Activated T-cell treated with anti-CD3 and anti-CD28 coated beads, Interleukin-2, amount 50 U/mL, for 4 hours (primary cell): ENCODE results near the gene RASSF1. TPM values are rescaled to one million over a fixed set of nuclear protein-coding genes. Genes with fewer than 3 reads are reported as not detected.
A peak's percentile ranks its signal among the peaks of the same experiment; 100 is the strongest.

Source experiments
- ATAC-seq, 2 donors: fragments of 200-7000 bp; cut with Tn5 transposase; one replicate each; pipeline ENCODE4 v1.10.0; 2021
- DNase-seq: peaks from one replicate; pipeline ENCODE4 v3.0.0-alpha.2; 2020
- H3K27me3 Mint-ChIP-seq: one replicate; pipeline ENCODE4 v1.8.0; 2021; ENCODE audit warnings: low read depth, mixed read lengths
- H3K36me3 Mint-ChIP-seq: one replicate; pipeline ENCODE4 v1.8.0; 2022; ENCODE audit warnings: mixed read lengths; ENCODE audit not compliant: insufficient read depth
- H3K4me1 Mint-ChIP-seq: one replicate; pipeline ENCODE4 v1.8.0; 2021; ENCODE audit warnings: low read depth, mixed read lengths
- H3K4me3 Mint-ChIP-seq: one replicate; pipeline ENCODE4 v1.8.0; 2021; ENCODE audit warnings: mild to moderate bottlenecking, moderate library complexity, mixed read lengths
- H3K9me3 Mint-ChIP-seq: one replicate; pipeline ENCODE4 v1.8.0; 2021; ENCODE audit warnings: mixed read lengths
- total RNA-seq, 3 donors: library from RNA; stranded (reverse); gene quantifications; one replicate each; pipeline ENCODE4 v1.2.1, GENCODE V29; 2021

Gene RASSF1
- total RNA-seq, 3 donors from 2014 or later = 33.7 to 40.3 (median 37.3) TPM

DNA sequence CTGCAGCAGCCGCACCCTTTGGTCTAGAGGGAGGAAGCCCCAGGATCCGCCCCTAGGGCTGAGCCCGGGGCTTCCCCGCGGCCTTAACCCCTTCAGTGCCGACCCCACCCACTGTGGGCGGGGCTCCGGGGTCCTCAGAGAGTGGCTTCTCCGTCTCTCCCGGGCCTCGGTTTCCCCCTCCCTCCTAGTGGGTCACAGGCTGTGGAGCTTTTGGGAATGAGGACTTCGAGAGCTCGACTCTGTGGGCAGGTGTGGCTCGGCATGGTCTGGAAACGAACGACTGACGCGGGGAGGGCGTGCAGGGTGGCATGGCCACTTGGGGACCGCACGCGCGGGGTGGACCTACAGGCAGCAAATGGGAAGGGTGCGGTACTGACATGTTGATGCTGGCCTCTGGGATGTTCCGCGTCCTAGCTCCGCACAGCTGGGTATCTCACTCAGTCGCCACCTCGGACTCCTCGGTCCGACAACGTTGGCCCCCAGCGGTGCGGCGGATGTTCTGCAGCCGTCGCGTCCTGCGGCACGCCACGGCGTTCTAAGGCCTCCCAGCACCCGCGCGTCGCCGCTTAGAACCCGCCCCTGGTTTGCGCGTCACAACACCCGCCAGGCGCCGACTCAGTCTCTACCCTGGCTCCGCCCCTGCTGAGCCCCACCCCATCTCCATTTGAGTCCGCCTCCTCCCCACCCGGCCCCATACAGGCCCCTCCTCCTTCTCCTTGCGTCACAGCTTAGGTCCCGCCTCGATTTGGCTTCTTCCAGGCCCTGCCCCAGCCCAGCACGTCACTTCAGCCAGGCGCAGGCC lies 41.6 kb downstream of the RASSF1 start, which contains the start of the genes HYAL3 and NAA80:
Gene HYAL3 (minus strand): TSS at position 570 of the 802 bp plus-strand sequence. CDS start 3,803 bp downstream, outside the sequence.
Gene NAA80 (minus strand): TSS at position 570 of the 802 bp plus-strand sequence. CDS start 1,942 bp downstream, outside the sequence.
- Mint-ChIP-seq H3K4me3 (peak within 1 kb of the TSS; percentile 91), H3K27me3 (no peaks in the 10 kb centered on the region), H3K9me3 (no peaks in the 10 kb centered on the region), H3K4me1 (peaks cover 21% of the 10 kb centered on the region), H3K36me3 (no peaks in the 10 kb centered on the region)
- peak; percentile 99 for DNase-seq
- peak; percentile 88 to 91 for ATAC-seq

DNA sequence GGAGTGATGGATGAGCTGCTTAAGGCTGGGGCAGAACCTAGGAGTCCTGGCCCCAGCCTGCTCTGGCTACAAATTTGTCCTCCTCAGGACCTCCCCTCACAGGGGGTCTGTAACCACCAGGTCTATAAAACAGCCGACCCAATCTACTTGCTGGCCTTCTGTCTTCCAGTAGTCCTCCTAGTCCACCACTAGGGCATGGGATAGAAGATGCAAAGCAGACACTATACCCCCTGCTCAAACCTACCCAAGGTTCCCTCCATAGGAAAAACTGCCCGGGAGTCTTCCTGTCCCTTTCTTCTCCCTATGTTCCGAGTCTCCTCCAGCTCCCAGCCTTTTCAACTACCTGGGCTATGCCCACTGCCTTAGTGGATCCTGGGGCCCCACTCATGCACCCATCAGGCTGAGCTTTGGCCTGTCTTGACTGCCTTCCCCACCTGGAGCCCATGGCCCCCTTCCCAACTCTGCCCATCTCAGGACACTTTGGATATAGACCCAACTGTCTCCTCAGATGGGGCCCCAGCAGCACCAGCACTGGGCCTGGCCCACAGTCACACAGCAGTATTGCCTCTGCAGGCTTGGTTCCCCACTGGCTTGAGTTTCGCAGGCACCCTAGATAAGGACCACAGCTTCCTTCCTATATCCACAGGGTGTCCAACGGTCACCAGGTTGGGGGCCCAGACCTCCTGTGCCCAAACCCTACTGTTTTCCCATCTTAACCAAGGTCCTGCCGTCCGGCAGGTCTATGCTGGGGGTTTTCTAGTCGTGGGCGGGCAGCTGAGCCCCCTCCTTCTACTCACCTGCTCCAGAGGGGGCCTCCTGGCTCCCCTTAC lies 42.5 kb downstream of the RASSF1 start:
- no peak for DNase-seq
- Mint-ChIP-seq H3K36me3 (no peaks in the 10 kb centered on the region), H3K4me1 (peaks cover 21% of the 10 kb centered on the region), H3K4me3 (peak overlapping the region; percentile 91), H3K27me3 (no peaks in the 10 kb centered on the region), H3K9me3 (no peaks in the 10 kb centered on the region)
- ATAC-seq = no peak

DNA sequence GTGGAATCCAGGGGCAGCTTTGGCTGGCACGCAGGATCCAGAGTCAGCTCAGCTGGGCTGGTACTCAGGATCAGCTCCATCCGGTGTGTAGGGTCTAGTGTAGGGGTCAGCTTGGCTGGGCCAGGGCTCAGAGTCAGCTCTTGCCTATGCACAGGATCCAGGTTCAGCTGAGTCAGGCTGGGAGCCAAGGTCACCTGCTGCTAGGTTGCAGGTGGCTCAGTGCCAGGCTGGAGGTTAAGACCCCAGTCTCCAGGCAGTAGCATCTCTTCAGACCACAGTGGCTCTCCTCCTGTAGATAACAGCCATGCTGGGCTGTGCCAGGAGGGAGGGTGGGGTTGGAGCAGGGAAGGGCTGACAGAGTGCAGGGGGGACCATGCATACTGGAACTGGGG lies 43.3 kb downstream of the RASSF1 start:
- Mint-ChIP-seq H3K36me3 (no peaks in the 10 kb centered on the region), H3K4me1 (peaks cover 29% of the 10 kb centered on the region), H3K27me3 (no peaks in the 10 kb centered on the region), H3K4me3 (peak overlapping the region; percentile 91), H3K9me3 (no peaks in the 10 kb centered on the region)
- DNase-seq (no peak), ATAC-seq (no peak)

DNA sequence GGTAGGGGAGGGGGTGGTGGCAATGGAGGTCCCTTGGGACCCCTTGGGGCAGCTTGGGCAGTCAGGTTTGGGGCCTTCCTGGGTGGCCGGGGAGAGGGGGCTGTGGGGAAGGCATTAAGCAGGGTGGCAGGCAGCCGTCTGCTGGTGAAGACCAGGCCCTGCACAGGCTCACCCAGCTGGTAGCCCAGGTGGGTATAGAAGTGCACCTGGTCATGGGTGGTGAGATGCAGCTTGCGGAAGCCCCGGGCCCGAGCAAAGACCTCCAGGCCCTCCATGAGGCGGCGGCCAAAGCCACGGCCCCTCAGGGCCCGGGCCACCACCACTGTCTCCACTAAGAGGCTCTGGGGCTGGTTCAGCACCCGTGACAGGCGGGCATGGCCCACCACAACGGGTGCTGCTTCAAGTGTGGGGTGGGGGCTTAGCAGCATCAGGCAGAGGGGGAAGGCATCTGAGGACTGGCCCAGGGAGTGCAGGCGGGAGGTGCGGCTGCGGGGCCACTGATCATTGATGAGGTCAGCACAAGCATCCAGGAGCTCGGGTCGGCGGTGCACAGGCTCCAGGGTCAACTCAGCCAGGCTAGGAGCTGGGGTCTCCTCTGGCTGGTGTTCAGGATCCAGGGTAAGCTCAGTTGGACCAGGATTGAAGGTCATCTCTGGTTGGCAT lies 43.8 kb downstream of the RASSF1 start:
- H3K27me3 Mint-ChIP-seq = no peaks in the 10 kb centered on the region
- H3K9me3 Mint-ChIP-seq = no peaks in the 10 kb centered on the region
- no peaks in the 10 kb centered on the region for H3K36me3 Mint-ChIP-seq
- ATAC-seq (no peak), DNase-seq (no peak)
- peaks cover 29% of the 10 kb centered on the region for H3K4me1 Mint-ChIP-seq
- H3K4me3 Mint-ChIP-seq = peak overlapping the region; percentile 39

DNA sequence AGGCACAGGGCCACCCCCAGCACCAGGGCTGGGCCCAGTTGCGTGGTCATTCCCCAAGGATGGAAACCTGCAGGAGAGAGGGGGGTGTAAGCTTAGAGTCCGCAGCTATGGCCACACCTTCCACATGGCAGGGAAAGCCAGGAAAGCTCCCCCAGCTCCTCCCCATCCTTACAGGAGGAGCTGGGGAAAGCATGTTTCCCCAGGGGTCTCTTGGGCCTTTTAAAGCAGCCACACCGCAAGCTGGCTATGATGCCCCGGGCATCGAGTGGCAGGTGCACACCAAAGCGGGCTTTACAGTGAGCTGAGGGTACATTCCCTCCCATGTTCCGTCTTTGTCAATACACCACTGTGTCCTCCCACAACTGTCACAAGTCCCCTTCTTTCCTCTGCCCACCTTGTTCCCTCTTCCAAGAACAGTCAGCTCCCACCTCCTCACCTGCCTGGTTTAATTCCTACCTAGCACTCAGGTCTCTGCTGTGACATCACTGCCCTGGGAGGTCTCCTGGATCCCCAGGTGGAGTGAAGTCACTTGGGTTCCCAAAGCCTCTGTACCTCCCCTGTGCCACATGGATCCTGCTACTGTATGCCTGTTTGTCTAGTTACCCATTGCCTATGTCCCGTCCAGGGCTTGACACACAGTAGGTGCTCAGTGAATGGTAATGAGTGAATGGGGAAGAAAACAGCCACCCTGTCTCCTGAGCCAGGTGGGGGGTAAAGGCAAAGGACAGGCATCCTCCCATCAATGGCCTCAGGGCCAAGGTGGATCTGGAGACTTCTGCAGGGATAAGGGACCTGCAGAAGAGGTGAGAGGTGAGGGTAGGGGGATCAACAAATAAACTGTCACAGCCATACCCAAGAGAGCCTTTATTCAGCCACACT lies 44.8 kb downstream of the RASSF1 start:
- peaks cover 31% of the 10 kb centered on the region for H3K4me1 Mint-ChIP-seq
- DNase-seq (no peak), ATAC-seq (no peak)
- no peaks in the 10 kb centered on the region for H3K9me3 Mint-ChIP-seq
- H3K36me3 Mint-ChIP-seq = peaks cover 5% of the 10 kb centered on the region
- H3K4me3 Mint-ChIP-seq = no peak overlapping the region
- no peaks in the 10 kb centered on the region for H3K27me3 Mint-ChIP-seq

DNA sequence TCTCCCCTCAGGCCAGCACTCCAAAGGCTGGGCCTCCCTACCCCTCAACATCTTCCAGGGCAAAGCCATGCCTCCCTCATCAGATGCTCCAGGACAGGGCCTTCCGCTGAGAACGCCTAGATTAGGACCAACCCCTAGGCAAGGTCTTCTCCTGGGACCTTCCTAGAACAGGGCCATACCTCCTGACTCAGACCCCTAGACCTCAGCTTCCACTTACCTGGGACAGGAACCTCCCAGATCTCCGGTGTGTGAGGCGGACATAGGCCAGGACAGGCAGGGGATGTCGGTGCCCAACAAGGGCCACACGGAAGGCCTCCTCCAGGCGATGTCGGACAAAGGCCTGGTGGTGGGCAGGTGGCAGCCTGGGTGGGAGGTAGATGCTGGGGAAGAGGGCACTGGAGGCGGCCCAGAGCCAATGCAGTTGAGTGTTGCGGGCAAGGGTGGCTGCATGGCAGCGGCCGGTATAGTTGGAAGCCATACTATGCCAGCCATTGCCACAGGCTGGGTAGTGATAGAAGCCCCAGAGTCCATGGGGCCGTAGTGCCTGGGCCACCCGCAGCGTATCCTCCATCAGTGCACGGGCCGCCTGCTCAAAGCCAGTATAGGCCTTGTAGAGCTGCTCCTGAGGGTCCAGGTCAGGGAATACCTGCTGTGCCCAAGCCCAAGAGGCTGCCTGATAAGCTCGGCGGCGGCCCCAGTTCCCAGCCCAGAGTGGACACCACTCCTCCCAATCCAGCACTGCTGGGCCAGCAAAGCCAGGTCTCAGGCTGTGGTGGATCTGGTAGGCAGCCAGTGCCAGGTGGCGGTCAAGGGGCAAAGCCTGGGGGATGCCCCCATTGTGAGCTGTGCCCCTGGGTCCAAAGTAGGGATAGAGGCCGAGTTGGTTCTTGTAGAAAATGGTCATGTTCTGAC lies 45.9 kb downstream of the RASSF1 start:
- ATAC-seq (no peak), DNase-seq (no peak)
- Mint-ChIP-seq H3K9me3 (no peaks in the 10 kb centered on the region), H3K4me1 (peaks cover 26% of the 10 kb centered on the region), H3K4me3 (no peak overlapping the region), H3K36me3 (peaks cover 11% of the 10 kb centered on the region), H3K27me3 (no peaks in the 10 kb centered on the region)

DNA sequence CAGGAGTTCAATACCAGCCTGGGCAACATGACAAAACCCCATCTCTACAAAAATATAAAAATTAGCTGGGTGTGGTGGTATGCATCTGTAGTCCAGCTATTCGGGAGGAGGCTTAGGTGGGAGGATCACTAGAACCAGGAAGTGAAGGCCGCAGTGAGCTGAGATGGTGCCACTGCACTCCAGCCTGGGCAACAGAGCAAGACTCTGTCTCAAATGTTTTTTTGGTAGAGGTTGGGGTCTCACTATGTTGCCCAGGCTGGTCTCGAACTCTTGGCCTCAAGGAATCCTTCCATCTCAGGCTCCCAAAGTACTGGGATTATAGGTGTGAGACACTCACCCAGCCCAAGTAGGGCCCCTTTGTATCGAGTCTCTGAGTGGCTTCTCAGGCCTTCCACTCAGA lies 46.5 kb downstream of the RASSF1 start:
- Mint-ChIP-seq H3K4me1 (peaks cover 24% of the 10 kb centered on the region), H3K36me3 (peaks cover 11% of the 10 kb centered on the region), H3K27me3 (no peaks in the 10 kb centered on the region), H3K9me3 (no peaks in the 10 kb centered on the region), H3K4me3 (no peak overlapping the region)
- no peak for DNase-seq
- ATAC-seq = no peak

DNA sequence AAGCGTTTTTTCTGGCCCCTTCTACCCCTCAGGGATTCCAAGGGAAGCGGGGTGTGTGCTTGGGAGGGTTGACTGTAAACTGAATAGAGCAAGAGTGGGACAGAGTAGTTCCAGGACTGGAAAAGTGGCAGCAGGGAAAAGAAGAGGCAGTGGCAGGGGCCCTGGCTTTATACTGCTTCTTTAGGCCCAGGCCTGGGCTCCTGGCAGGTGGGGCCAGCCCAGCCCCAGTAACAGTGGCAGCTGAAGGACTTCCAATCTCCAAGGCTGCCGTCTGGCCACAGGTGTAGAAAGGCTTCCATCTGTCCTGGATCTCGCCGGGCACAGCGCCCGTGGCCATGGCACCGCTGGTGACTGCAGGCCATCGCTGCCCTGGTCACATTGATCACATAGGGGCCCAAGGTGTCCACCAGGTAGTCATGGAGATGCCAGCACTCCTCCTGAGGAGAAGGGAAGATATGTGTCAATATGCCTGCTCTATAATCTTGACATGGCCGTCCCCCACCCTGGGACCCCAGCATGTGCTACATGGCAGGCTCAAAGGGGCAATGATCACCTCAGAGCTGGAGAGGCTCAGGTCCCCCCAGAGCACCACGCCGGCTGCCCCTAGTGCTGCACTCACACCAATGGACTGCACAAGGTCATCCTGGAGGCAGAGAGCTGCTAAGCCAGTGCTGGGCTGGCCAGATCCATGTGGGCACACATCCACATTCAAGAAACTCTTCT lies 47.4 kb downstream of the RASSF1 start:
- no peaks in the 10 kb centered on the region for H3K27me3 Mint-ChIP-seq

DNA sequence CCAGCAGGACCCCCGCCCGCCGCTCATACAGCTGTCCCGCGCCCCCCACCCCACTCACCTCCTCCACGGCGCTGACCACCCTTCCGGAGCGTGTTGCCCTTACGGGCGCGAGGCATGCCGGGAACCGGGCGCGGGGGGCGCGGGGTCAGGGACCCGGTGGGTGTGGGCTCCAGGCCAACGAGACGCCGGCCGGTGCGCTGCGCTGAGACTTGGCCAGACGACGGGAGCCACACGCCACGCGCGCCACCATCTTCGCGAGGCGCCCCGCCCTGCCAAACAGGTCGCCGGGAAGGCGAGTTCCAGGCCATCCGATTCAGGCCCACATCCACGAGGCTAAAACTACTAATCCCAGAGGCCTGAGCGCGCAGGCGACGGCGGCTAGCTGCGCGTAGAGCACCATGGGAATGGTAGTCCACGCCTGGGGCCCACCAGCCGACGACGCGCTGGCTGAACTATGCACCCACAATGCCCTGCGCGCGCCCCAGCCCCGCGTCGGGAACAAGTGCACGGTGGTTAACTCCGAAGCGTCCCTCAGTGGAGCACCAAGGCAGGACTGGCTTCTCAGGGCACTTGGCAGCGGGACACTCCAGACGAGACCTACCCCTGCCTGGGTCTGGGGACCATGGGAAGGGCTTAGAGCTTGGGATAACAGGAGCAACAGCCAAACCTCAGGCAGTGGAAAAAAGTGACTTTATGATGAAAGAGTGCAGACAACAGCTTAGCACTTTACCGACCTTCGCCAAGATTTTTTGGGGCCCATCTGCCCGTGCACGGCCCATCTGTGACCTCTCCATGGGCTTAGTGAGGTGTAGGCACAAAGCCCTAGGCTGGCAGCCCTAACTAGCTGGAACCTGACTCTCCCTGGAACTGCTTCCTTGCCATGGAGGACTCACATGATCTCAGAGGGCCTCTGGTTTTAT lies 48.2 kb downstream of the RASSF1 start, which contains the start of gene IFRD2:
Gene IFRD2 (minus strand): TSS at position 271 of the 920 bp plus-strand sequence. CDS start 155 bp downstream, at position 116.
- peak; percentile 98 for ATAC-seq
- peak; percentile 94 for DNase-seq
- Mint-ChIP-seq H3K36me3 (peaks cover 22% of the 10 kb centered on the region), H3K27me3 (no peaks in the 10 kb centered on the region), H3K9me3 (no peaks in the 10 kb centered on the region), H3K4me3 (peak within 1 kb of the TSS; percentile 88), H3K4me1 (peaks cover 17% of the 10 kb centered on the region)

More for the DNA sequence above, 47.4 kb downstream of the RASSF1 start:
- Mint-ChIP-seq H3K4me1 (peaks cover 21% of the 10 kb centered on the region), H3K9me3 (no peaks in the 10 kb centered on the region), H3K36me3 (peaks cover 18% of the 10 kb centered on the region), H3K4me3 (peak overlapping the region; percentile 88)
- ATAC-seq = no peak
- no peak for DNase-seq

DNA sequence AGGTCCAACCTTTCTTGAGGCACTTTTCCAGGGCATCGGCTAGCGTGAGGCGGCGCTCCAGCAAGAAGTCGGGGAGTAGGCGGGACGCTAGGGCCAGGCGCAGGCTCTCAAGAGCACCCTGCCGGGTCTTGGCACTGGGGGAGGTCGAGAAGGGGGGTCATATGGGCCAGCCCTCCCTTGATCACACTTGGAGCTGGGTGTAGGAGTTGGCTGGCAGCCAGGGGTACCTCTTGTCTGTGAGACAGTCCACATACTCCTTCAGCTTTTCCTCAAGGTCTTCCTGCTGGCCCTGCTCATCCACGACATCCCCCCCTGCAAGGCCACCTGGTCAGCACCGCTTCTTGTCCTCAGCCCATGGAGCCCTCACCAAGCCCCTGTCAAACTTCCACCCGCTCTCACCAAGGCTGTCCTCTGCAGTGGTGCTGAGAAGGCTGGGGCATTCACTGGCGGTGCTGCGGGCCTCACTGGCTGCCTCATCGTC lies 50.4 kb downstream of the RASSF1 start:
- no peak for ATAC-seq
- no peaks in the 10 kb centered on the region for H3K27me3 Mint-ChIP-seq
- no peak for DNase-seq
- peak overlapping the region; percentile 88 for H3K4me3 Mint-ChIP-seq
- H3K9me3 Mint-ChIP-seq = no peaks in the 10 kb centered on the region
- H3K4me1 Mint-ChIP-seq = peaks cover 17% of the 10 kb centered on the region
- peaks cover 22% of the 10 kb centered on the region for H3K36me3 Mint-ChIP-seq

DNA sequence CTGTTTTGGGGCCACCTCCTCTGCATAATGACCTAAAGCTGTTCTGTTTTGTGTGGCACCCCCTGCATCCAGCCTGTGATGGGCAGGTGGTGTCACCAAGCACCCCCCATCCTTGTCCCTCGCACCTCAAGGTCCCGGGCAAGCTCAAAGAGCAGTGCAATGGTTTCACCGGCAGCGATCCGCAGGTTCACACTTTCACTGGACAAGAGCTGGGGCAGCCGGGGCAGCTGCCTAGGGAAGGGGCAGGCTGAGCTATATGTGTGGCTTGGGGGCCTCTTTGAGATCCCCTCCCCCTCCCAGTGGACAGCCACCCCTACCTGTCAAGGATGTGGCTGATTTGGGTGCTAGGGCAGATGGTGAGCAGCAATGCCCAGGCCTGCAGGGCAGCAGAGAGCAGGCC lies 51.5 kb downstream of the RASSF1 start:
- no peak for ATAC-seq
- Mint-ChIP-seq H3K4me1 (peaks cover 17% of the 10 kb centered on the region), H3K36me3 (peaks cover 22% of the 10 kb centered on the region), H3K9me3 (no peaks in the 10 kb centered on the region), H3K27me3 (no peaks in the 10 kb centered on the region), H3K4me3 (peak overlapping the region; percentile 88)
- DNase-seq = no peak
